ENCODE data around the gene PTEN.

The PTEN gene

DNA sequence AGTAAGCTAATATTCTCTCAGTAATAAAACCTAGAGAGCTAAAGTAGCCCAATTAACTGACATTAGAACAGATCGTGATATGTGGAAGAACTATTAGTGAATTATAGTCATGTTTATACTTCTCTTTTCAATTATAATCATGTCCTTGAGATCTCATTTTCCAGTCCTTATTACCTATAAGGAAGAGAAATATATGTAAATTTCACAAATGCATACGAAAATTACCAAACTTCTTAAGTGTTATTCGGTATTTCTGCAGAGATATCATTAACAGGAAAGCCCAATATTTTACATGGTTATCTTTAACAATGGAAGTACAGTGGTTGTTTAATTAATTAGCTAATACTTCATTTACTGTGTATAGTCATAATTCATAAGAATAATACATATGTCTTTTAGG is 110.7 kb downstream of the PTEN start:
- H3K4me3 ChIP-seq (ENCODE audit: control insufficient read depth, low read depth, low read length) = no peak overlapping the region
- DNase-seq (ENCODE audit: low read depth) = no peak
- TF ChIP-seq, protein P1, sequence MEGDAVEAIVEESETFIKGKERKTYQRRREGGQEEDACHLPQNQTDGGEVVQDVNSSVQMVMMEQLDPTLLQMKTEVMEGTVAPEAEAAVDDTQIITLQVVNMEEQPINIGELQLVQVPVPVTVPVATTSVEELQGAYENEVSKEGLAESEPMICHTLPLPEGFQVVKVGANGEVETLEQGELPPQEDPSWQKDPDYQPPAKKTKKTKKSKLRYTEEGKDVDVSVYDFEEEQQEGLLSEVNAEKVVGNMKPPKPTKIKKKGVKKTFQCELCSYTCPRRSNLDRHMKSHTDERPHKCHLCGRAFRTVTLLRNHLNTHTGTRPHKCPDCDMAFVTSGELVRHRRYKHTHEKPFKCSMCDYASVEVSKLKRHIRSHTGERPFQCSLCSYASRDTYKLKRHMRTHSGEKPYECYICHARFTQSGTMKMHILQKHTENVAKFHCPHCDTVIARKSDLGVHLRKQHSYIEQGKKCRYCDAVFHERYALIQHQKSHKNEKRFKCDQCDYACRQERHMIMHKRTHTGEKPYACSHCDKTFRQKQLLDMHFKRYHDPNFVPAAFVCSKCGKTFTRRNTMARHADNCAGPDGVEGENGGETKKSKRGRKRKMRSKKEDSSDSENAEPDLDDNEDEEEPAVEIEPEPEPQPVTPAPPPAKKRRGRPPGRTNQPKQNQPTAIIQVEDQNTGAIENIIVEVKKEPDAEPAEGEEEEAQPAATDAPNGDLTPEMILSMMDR (IDR thresholded peaks at IDR 0.05; ENCODE audit: control insufficient read depth, insufficient read depth, low read depth, low read length, missing control alignments) = no peak

GRCh38 chr10:87974769-87975168 is 111.3 kb downstream of the PTEN start:
- TF ChIP-seq, protein P1 (IDR thresholded peaks at IDR 0.05; ENCODE audit: control insufficient read depth, insufficient read depth, low read depth, low read length, missing control alignments) = no peak
- no peak overlapping the region for H3K4me3 ChIP-seq (ENCODE audit: control insufficient read depth, low read depth, low read length)
- no peak for DNase-seq (ENCODE audit: low read depth)

DNA sequence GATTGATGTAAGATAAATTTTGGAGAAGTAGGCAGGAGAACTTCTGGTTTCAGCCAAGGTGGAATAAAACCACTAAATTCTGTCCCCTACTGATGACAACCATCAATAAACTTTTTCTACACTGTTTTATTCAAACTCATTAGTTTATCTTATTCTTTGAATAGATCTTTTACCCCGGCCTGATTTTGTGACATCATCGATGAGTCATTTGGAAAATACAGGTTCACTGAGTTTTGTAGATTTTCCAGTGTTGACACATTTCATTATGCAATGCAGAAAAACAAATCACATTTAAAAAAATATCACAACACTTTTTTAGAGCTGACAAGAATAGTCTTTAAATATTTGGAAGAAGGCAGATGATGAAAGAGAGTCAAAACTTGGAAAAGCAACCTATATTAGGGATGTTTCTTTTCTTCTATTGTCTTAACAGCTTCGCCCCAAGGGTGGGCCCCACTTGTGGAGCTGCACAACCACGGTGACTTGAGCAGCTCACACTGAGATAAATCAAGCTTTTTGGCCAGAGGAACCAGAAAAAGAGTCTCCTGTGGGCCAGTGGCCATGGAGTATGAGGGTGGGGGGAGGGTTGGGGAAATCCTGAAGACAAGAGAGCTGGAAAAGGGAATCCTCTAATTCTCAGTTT is 112.8 kb downstream of the PTEN start:
- TF ChIP-seq, protein P1 (IDR thresholded peaks at IDR 0.05; ENCODE audit: control insufficient read depth, insufficient read depth, low read depth, low read length, missing control alignments) = no peak
- no peak for DNase-seq (ENCODE audit: low read depth)
- no peak overlapping the region for H3K4me3 ChIP-seq (ENCODE audit: control insufficient read depth, low read depth, low read length)

DNA sequence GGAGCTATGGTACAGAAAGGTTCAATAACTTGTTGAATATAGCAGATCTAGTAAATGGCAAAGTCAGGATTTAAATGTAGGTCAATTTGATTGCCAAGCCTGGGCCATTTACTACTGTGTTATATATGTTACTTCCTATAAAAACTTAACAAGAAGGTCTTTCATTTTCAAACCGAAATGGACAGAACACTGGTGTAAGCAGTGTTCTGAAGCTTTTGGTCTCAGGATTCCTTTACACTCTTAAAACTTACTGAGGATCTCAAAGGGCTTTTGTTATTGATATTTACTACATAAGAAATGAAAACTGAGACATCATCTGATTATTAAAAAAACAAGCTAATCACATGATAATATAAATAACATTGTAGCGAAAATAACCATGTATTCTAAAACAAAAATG is 114.7 kb downstream of the PTEN start:
- no peak for DNase-seq (ENCODE audit: low read depth)
- TF ChIP-seq, protein P1 (IDR thresholded peaks at IDR 0.05; ENCODE audit: control insufficient read depth, insufficient read depth, low read depth, low read length, missing control alignments) = no peak
- no peak overlapping the region for H3K4me3 ChIP-seq (ENCODE audit: control insufficient read depth, low read depth, low read length)

GRCh38 chr10:87979847-87980246 is 116.4 kb downstream of the PTEN start:
- TF ChIP-seq, protein P1 (IDR thresholded peaks at IDR 0.05; ENCODE audit: control insufficient read depth, insufficient read depth, low read depth, low read length, missing control alignments) = no peak
- H3K4me3 ChIP-seq (ENCODE audit: control insufficient read depth, low read depth, low read length) = no peak overlapping the region
- DNase-seq (ENCODE audit: low read depth) = no peak

- no peak overlapping the region for H3K4me3 ChIP-seq (ENCODE audit: control insufficient read depth, low read depth, low read length)
- TF ChIP-seq, protein P1 (IDR thresholded peaks at IDR 0.05; ENCODE audit: control insufficient read depth, insufficient read depth, low read depth, low read length, missing control alignments) = no peak
- DNase-seq (ENCODE audit: low read depth) = no peak
These were observed 120.3 kb downstream of the PTEN start for GRCh38 chr10:87983716-87984115.
